ENCODE data around the gene ZNF205. TPM values are rescaled to one million over a fixed set of nuclear protein-coding genes. Genes with fewer than 3 reads are reported as not detected.
A peak's percentile ranks its signal among the peaks of the same experiment; 100 is the strongest.

ZNF205 gene
- total RNA-seq, 1 experiment from 2014 or later = 14.3 TPM

DNA sequence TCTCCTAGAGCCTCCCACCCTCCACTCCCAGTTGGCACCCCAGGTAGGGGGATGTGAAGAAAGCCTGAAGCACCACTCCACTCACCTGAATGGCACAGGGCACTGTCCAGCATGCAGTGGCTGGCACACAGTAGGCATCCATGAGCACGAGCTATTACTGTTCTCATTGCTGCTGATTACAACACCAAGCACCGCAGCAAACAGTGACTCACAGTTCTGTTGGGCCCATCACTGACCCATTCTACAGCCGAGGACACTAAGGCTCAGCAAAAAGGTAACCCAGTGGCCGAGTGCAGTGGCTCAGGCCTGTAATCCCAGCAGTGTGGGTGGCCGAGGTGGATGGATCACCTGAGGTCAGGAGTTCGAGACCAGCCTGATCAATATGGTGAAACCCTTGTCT, 16.0 kb upstream of the ZNF205 start:
- in situ Hi-C loops (cut with HindIII; ENCODE audit: low pct_unique_long_range_greater_than_20kb, low sequenced_read_pairs) = no loop called here
- DNase-seq (ENCODE audit: low read depth, low spot score) = no peak

DNA sequence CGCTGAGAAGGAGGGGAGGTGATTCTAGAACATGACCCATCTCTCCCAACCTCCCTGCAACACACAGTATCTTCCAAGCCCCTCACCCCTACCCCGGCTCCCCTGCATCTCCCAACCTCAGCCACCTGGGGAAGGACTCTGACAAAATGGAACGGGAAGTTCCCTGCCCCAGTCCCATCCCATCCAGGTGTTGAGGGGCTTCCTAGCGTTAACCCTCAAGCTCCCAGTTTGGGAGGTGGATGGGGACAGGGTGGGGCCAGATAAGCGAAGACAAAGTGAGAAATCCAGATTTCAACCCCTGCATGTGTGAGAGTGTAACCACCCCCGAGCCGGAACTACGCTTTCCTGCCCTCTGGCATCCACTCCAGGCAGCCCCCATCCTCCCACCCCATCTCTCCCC, 15.1 kb upstream of the ZNF205 start:
- DNase-seq (ENCODE audit: low read depth, low spot score) = no peak
- in situ Hi-C loops (cut with HindIII; ENCODE audit: low pct_unique_long_range_greater_than_20kb, low sequenced_read_pairs) = no loop called here

DNA sequence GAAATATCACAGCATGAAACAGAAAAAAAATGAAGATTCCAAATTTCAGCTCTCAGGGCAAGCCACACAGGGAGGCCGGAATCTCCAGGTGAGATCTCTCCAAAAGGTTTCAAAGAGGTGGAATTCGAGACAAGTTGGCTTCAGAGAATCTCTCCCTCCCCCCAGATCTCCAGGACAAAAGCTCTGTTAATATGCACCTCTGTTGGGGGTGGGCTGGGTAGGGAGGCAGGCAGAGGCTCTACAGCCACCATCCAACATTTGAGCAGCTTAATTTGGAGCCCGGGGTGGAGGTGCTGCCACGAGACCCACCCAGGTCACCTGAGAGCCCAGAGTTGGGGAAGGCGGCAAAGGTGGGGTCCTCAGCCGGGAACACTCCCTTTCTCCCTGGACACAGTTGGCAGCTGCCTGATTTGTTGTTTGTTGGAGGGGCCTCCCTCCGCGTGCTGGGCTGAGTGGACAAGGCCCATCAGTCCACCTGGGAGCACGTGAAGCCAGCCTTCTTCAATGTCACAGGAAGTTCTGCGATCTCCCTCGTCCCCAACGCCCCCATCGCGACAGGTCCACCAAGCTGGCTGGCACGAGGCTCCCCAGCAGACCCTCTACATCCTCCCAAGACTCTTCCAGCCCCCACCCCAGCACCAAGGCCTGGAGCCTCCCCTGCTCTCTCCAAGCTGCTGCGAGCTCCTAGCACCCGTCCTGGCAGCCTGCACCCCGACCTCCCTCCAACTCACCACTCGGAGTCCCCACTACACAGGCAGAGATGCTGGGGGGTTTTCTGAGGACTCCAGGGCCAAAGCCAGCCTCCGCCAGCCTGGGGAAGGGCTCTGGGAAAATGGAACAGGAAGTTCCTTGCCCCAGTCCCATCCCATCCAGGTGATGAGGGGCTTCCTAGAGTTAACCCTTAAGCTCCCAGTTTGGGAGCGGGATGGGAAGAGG, 13.7 kb upstream of the ZNF205 start, which contains the start of gene ZSCAN10:
Gene ZSCAN10, minus strand, starts transcription at position 836 of the 936 bp plus-strand sequence. CDS start 6,357 bp downstream, outside the sequence.
- no peak for DNase-seq (ENCODE audit: low read depth, low spot score)
- in situ Hi-C loops (cut with HindIII; ENCODE audit: low pct_unique_long_range_greater_than_20kb, low sequenced_read_pairs) = no loop called here

DNA sequence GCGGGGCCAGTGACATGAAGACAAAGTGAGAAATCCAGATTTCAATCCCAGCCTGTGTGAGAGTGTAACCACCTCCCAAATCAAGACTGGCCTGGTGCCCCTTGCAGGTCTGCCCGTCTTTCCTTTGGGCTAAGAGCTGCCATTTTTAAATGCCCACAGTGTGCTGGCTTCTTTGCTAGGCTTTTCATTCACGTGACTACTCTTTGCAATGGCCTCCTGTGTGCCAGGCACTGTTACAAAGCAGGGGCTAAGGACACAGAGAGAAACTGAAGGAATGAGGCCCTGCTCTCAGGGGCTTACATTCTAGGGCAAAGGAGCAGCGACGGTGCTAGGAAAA, 13.0 kb upstream of the ZNF205 start:
- DNase-seq (ENCODE audit: low read depth, low spot score) = no peak
- in situ Hi-C loops (cut with HindIII; ENCODE audit: low pct_unique_long_range_greater_than_20kb, low sequenced_read_pairs) = no loop called here

DNA sequence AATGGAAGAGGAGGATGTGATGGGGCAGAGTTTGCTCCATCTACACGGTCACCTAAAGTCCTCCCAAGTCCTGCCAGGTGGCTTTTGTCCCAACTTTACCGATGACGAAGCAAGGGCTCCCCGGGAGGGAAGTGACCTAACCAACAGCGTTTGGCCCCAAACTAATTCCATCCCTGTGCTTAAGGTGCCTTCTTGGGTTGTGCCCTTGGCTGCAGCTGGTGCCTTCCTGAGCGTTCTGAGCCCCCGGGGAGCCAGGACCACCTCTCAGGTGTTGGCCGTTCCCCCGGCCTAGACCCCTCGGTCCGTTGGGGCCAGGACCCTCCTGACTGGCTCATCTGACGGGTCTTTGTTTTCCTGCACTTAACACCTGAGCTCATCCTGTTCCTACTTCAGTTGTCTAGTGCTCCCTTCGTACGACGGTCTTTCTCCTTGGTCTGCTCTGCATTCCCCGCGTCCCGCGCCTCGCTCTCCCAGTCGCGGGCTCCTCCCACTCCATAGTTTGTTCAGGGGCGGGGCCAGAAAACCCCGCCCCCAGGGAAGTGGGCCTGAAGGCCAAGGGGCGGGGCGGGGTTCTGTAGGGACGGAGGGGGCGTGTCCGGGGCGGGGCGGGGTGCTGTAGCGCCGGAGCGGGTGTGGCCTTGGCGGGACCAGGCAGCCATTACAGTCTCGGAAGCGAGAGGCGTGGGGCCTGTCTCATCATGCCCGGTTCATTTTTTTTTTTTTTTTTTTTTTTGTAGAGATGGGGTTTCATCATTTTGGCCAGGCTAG, 12.5 kb upstream of the ZNF205 start:
- in situ Hi-C loops (cut with HindIII; ENCODE audit: low pct_unique_long_range_greater_than_20kb, low sequenced_read_pairs) = no loop called here
- DNase-seq (ENCODE audit: low read depth, low spot score) = peak; percentile 87

DNA sequence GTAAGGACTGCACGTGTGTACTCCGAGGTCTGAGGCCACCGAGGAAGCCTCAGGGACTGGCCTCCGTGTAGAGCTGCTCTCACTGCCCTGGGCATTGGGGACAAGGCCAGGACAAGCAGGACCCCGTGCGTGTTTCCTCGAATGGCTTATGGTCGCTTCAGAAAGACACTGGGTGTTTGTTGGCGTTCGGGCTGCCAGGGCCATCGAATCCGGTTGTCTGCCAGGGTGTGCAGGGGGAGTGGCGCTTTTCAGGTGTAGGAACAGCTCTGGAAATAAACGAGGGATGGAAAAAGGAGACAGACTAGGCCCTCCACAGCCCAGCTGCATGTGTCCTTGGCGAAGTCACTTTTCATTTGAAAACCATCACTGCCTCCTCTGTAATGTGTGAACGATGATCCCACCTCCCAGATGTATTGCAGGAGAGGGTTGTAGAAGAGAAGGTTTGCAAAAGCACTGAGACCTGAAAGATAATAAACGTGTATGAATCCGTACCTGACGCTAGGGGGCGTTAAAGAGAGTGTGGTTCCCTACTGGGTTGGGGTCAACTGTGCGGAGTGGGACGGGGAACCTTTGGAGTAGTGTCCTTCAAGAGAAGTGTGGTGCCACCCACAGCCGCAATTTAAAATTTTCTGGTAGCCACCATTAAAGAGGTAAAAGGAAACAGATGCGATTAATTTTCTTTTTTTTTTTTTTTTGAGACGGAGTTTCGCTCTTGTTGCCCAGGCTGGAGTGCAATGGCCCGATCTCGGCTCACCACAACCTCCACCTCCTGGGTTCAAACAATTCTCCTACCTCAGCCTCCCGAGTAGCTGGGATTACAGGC, 11.2 kb upstream of the ZNF205 start:
- in situ Hi-C loops (cut with HindIII; ENCODE audit: low pct_unique_long_range_greater_than_20kb, low sequenced_read_pairs) = no loop called here
- DNase-seq (ENCODE audit: low read depth, low spot score) = peak; percentile 67

DNA sequence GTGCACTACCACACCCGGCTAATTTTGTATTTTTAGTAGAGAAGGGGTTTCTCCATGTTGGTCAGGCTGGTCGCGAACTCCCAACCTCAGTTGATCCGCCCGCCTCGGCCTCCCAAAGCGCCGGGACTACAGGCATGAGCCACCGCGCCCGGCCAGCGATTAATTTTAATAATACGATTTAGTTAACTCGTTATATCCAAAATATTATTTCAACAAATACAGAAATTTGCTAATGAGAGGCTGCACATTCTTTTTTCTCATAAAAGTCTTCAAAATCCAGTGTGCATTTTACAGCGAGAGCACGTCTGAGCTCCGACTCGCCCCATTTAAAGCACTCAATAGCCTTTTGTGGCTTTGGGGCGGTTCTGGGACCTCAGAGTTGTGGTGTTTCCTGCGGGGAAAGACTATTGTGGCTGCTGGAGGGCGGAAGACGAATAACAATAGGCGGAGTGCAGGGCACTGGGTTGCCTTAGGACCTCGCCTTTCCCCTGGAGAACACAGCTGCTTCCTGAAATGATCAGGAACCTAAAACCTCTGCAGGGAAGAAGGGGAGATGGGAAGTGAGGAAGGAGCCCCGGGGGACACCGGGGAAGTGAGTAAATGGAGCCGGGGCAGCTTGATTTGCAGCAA, 10.4 kb upstream of the ZNF205 start:
- in situ Hi-C loops (cut with HindIII; ENCODE audit: low pct_unique_long_range_greater_than_20kb, low sequenced_read_pairs) = no loop called here

DNA sequence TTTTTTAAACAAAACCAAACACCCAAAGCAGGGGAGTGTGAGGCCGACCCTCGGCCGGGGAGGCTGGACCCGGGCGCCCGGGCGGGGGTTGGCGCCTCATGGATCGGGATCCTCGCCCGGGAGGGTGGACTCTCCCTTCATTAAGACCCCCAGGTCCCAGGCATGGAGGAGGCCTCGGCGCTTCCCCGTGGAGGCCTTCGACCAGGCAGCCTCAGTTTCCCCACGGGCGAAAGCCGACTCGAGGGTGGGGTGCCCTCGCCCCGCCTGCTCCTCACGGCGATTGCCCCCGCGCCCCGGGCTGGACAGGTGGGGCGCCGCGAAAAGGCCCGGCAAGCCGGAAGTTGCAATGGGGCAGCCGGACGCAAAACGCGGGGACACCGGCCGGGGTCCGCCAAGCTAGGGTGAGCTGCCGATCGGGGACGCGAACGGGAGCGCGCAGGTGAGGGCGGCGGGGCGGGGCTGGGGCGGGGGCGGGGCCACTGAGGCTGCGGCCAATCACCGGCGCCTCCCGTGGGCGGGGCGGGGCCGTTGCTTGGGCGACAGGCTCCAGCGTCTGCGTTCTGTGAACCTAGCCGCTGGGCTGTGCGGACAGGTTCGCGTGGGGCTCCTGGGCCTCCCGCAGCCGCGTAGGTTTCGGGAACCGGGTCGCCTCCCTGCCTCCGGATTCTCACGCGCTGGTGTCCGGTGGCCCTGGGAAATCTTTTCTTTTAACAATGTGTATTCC, 6.0 kb upstream of the ZNF205 start:
- peak; percentile 86 for DNase-seq (ENCODE audit: low read depth, low spot score)
- in situ Hi-C loops (cut with HindIII; ENCODE audit: low pct_unique_long_range_greater_than_20kb, low sequenced_read_pairs) = no loop called here

More for the DNA sequence above, 10.4 kb upstream of the ZNF205 start:
- no peak for DNase-seq (ENCODE audit: low read depth, low spot score)

DNA sequence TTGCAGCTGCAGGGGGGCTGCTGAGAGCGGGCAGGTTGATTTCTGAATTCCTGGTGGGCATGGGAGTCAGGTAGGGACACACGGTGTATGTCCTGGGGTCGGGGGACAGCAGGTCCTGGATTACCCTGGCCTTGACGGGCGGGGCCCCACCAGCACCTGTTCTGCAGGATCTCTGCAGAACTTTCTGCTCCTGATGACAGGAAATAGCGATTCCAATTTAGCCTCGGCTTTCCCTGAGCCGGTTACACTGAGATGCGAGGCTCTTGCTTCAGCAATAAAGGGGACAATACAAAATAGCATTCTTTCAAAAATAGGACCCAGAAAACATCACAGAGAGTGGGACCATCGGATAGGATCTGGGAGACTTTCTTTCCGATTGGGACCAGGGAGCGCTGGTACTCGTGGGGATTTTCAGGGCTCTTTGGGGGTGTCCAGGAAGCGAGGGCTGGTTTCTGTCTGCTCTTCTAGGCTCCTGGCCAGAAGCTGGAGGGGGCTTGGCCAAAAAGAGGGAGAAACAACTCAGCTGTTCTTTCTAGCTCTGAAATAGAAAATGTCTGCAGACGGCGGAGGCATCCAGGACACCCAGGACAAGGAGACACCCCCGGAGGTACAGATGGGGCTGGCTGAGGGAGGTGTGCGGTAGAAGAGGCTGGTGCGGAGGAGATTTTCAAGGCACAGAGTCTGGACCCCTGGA, 642 bp downstream of the ZNF205 start:
- in situ Hi-C loops (cut with HindIII; ENCODE audit: low pct_unique_long_range_greater_than_20kb, low sequenced_read_pairs) = no loop called here
- DNase-seq (ENCODE audit: low read depth, low spot score) = no peak

DNA sequence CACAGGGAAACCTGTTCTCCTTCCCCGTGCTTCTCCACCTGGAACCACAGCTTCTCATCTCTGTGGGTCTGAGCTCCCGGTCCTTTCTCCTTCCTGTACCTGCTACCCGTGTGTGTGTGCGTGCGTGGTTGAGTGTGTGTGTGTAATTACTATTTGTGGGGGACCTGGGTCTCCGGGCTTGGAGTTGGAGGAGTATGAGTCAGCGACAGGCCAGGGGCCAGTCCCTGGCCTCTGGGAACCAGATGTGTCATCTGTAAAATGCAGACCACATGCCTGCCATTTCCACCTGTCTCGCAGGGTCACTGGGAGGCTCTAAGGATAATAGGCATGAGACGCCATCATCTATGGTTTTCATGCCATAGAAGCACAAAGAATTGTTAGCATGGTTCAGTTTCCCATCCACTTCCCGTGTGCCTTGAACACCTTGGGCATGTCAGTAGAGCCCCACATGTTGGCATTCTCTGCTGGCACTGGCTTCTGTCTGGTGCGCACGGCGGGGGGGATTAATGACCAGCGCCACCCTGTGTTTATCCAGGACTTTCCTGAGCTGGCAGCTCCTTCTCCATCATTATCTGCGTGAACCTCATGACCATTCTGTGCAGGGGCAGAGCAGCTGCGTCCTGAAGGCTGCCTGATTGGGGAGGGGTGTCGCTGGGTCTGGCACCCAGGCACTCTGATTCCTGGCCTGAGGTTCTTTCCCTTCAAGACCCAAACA, 1.5 kb downstream of the ZNF205 start:
- in situ Hi-C loops (cut with HindIII; ENCODE audit: low pct_unique_long_range_greater_than_20kb, low sequenced_read_pairs) = no loop called here
- no peak for DNase-seq (ENCODE audit: low read depth, low spot score)

DNA sequence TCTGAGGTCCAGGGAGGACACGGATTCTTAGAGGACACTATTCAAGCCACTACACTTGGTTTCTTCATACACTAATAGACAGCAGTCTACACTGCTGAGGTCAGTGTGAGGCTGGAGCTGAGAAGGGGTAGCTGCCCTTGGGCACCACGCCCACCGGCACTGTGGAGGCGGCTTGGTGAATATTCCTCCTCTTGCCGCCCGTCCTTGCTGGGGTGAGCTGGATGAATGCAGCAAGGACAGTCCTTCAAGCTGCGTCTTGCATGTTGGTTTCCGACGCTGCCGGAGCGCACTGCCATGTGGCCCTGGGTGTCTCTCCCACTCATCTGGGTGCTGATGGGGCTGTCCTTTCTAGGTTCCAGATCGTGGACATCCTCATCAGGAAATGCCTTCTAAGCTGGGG, 2.6 kb downstream of the ZNF205 start:
- in situ Hi-C loops (cut with HindIII; ENCODE audit: low pct_unique_long_range_greater_than_20kb, low sequenced_read_pairs) = no loop called here
- DNase-seq (ENCODE audit: low read depth, low spot score) = no peak

DNA sequence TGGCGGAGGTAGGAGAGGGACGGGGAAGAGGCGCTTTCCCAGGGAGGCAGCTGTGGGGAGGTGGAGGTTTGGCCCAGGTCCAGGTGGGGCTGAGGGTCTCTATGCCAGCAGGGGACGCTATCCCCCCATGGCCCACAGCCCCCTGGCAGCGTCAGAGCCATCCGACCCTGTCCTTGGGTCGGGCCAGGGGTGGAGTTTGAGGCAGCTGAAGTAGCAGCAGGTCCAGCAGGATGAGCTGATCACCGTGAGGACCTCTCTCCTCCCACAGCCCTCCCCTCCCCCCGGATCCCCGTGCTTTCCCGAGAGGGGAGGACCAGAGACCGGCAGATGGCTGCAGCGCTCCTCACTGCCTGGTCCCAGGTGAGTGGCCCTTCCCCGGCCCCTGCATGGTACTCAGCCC, 3.2 kb downstream of the ZNF205 start:
- in situ Hi-C loops (cut with HindIII; ENCODE audit: low pct_unique_long_range_greater_than_20kb, low sequenced_read_pairs) = no loop called here
- no peak for DNase-seq (ENCODE audit: low read depth, low spot score)

DNA sequence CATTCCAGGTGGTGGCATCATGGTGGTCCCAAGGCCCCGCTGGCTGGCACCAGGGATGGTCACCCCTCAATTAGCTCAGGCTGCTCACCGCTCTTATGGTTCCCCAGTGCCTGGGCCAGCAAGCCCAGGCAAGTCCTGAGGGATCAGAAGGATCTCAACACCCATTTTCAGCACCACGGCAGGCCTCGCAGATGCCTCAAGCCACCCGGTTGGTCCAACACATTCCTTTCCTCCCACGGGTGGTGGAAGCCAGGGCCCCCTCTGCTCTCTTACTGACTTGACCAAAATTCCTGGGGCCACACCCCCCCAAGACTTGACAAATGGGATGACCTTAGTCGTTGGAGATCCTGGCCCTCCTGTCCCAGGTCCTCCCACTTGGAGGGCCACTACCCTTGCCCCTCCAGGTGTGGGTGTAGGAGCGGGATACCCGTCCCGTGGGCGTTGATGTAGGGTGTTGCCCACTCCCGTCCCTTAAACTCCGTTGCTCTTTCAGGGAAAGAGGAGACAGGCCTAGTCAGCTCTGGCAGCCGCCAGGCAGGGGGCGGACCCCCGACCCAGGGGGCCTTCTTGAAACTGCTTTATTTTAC, 5.9 kb downstream of the ZNF205 start:
- no peak for DNase-seq (ENCODE audit: low read depth, low spot score)
- in situ Hi-C loops (cut with HindIII; ENCODE audit: low pct_unique_long_range_greater_than_20kb, low sequenced_read_pairs) = no loop called here

DNA sequence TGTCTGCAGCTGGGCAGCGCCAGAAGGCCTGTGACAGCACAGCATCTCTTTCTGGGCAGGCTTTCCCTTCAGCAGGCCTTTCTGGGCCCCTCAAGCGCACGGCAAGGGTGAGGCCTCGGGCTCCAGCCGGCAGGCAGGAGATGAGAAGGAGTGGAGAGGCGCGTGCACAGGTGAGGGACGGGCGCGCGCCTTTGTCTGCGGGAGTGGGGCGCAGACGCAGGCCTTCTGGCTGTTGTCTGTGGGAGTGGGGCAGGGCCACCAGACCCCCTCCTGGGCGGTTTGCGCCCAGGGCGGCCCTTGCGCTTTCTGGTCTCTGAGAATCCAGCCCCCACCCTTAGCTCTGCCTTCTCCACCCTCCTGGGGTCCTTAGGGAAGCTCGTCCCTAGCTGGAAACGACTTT, 6.5 kb downstream of the ZNF205 start:
- in situ Hi-C loops (cut with HindIII; ENCODE audit: low pct_unique_long_range_greater_than_20kb, low sequenced_read_pairs) = no loop called here

DNA sequence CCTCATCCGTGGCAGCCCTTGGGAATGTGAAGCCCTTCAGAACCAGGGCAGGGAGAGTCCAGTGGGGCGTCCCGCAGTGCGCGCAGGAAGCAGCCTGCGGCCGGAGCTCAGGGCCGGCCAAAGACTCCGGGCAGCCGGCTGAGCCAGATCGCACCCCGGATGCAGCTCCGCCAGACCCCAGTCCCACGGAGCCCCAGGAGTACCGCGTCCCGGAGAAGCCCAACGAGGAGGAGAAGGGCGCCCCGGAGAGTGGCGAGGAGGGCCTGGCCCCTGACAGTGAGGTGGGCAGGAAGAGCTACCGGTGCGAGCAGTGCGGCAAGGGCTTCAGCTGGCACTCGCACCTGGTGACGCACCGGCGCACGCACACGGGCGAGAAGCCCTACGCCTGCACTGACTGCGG, 6.9 kb downstream of the ZNF205 start:
- no peak for DNase-seq (ENCODE audit: low read depth, low spot score)
- in situ Hi-C loops (cut with HindIII; ENCODE audit: low pct_unique_long_range_greater_than_20kb, low sequenced_read_pairs) = no loop called here

More for the DNA sequence above, 6.5 kb downstream of the ZNF205 start:
- no peak for DNase-seq (ENCODE audit: low read depth, low spot score)

Measured in SK-MEL-5 (cell line).